Psoas muscle (tissue), 8 donors: ENCODE data around the gene FAM83F. TPM values are rescaled to one million over a fixed set of nuclear protein-coding genes. Genes with fewer than 3 reads are reported as not detected.
"Not testable (repeated sequence)": the region's sequence is repeated elsewhere in the genome, so short reads cannot be mapped to it uniquely, and the experiment has no call there.

Experiments used
- ATAC-seq, 4 donors: fragments of 200-7000 bp; cut with Tn5 transposase; one replicate each; pipeline ENCODE4 v1.9.1; 2020; ENCODE audit warnings: moderate library complexity in 3 of 4, mild to moderate bottlenecking in 2 of 4
- DNase-seq, 2 donors: peaks; one replicate each; pipeline ENCODE4 v3.0.0-alpha.2; 2020
- H3K27ac ChIP-seq: fragments of 200-600 bp; one replicate; pipeline ENCODE4 v1.8.0; 2022
- H3K27me3 ChIP-seq, 3 donors: fragments of 200-600 bp in 1 of 3; one replicate each; pipeline versions ENCODE4 v1.6.1 to v1.8.0; 2013 to 2022; ENCODE audit warnings: low read length in 2 of 3, mild to moderate bottlenecking in 2 of 3, moderate library complexity in 1 of 3; ENCODE audit not compliant: insufficient read depth in 3 of 3
- H3K36me3 ChIP-seq, 2 donors: fragments of 200-600 bp in 1 of 2; one replicate each; pipeline versions ENCODE4 v1.6.1 to v1.8.0; 2013 to 2022; ENCODE audit warnings: low read depth in 1 of 2, mild to moderate bottlenecking in 1 of 2, moderate library complexity in 1 of 2; ENCODE audit not compliant: insufficient read depth in 1 of 2
- H3K4me1 ChIP-seq: fragments of 200-600 bp; one replicate; pipeline ENCODE4 v1.8.0; 2022
- H3K4me3 ChIP-seq: fragments of 200-600 bp; one replicate; pipeline ENCODE4 v1.8.0; 2022; ENCODE audit warnings: mild to moderate bottlenecking
- H3K9me3 ChIP-seq: fragments of 200-600 bp; one replicate; pipeline ENCODE4 v1.8.0; 2022
- WGBS, 3 donors: extraction: QIAGEN DNeasy Blood & Tissue Kit; methylation state at CpG; one replicate each; pipeline versions ENCODE4 v1.1.6 to v1.1.7; 2013; 5-methylcytosine and 5-hydroxymethylcytosine counted together
- intact Hi-C, 2 donors: fragments of 100-400 bp; cut with DNase I; formaldehyde crosslinking; loops; one replicate each; pipeline versions ENCODE4 v1.11.0 to v1.14.2; 2022
- polyA plus RNA-seq, 3 donors: library from polyadenylated mRNA; stranded (reverse); fragments of 200-250 nt; gene quantifications; one replicate each; pipeline ENCODE4 v1.2.3, GENCODE V29; 2013
- total RNA-seq, 4 donors: library from RNA; stranded (reverse); fragmentation: NEBNext Ultra II Directional in 2 of 4; extraction: Animal tissue kit (Norgen Biotek cat#: 25700) in 2 of 4; gene quantifications; one replicate each; pipeline versions ENCODE4 v1.2.1 to v1.2.4, GENCODE V29; 2021 to 2023
- TF ChIP-seq, protein P1 (sequence below): fragments of 200-600 bp; IDR thresholded peaks from one replicate; pipeline ENCODE4 v1.8.0; 2022; ENCODE audit warnings: antibody characterized with exemption
- donor health status: healthy with polysubstance abuse.
- donor health status: DM: no; HTN: no; CAD: no; lungs with moderate emphysema.
- donor health status: Bipolar disorder and iron deficiency.
- donor health status: healthy.
- donor health status: DM: yes; HTN: yes; CAD: no.
- donor health status: DM: no; HTN: no; CAD: no.
- donor health status: DM: no; HTN: no; CAD: no.
- donor health status: DM: yes; HTN: yes; CAD: no.

The FAM83F gene
- total and polyA plus RNA-seq, 7 donors, result under 0.01 to 0.10 (median 0.03) TPM; not detected in 1

DNA sequence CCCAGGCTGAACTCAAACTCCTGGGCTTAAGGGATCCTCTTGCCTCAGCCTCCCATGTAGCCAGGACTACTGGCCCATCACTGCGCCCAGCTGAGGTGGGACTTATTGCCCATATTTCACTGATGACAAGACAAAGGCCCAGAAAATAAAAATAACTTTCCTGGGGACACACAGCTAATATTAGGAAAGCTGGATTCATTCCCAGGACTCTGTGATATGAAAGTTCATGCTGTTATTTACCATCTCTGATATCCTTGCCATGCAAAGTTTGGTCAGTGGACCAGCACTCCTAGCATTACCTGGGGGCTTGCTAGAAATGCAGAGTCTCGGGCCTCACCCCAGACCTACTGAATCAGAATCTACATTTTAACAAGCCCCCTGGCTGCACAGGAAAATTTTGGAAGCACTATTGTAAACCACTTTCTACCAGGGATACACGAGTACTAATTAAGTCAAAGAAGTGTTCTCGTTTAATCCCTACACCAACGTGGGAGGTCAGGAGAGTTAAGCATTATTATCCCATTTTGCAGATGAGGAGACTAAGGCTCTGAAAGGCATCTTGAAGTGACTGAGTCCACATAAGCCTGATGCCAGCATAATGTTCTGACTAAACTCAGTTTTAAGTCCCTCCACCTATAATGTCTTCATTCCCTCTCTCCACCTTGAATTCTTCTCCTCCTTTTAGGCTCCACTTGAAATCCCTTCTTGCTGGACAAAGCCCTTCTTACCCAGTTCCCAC, 2.5 kb upstream of the FAM83F start:
- Histone ChIP-seq H3K36me3 (no peaks in the 10 kb centered on the region), H3K27ac (no peak overlapping the region), H3K27me3 (peaks cover 0 to 44% (median 6%) of the 10 kb centered on the region in 3 donors), H3K4me1 (no peaks in the 10 kb centered on the region), H3K9me3 (no peaks in the 10 kb centered on the region), H3K4me3 (no peak overlapping the region)
- no peak for DNase-seq
- intact Hi-C loops, result no loop called here
- 84 to 91% (median 87%) methylated on average over 5 of the region's 5 CpGs for WGBS, 3 donors
- ATAC-seq, result no peak
- TF ChIP-seq, protein P1, sequence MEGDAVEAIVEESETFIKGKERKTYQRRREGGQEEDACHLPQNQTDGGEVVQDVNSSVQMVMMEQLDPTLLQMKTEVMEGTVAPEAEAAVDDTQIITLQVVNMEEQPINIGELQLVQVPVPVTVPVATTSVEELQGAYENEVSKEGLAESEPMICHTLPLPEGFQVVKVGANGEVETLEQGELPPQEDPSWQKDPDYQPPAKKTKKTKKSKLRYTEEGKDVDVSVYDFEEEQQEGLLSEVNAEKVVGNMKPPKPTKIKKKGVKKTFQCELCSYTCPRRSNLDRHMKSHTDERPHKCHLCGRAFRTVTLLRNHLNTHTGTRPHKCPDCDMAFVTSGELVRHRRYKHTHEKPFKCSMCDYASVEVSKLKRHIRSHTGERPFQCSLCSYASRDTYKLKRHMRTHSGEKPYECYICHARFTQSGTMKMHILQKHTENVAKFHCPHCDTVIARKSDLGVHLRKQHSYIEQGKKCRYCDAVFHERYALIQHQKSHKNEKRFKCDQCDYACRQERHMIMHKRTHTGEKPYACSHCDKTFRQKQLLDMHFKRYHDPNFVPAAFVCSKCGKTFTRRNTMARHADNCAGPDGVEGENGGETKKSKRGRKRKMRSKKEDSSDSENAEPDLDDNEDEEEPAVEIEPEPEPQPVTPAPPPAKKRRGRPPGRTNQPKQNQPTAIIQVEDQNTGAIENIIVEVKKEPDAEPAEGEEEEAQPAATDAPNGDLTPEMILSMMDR, result no peak

DNA sequence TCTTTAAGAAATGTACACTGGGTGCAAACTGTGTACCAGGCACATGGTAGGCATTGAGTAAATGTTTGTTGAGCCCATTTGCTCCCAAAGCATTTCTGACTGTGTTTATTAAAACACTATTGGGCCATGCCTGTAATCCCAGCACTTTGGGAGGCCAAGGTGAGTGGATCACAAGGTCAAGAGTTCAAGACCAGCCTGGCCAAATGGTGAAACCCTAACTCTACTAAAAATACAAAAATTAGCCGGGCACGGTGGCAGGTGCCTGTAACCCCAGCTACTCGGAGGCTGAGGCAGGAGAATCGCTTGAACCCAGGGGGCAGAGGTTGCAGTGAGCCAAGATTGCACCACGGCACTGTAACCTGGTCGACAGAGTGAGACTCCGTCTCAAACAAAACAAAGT, 1.9 kb upstream of the FAM83F start:
- ATAC-seq, intact Hi-C loops, H3K27ac ChIP-seq, DNase-seq, H3K4me3 ChIP-seq, H3K4me1 ChIP-seq, H3K36me3 ChIP-seq, H3K9me3 ChIP-seq: not testable (repeated sequence)
- 84 to 93% (median 86%) methylated on average over 7 of the region's 7 CpGs for WGBS, 3 donors
- H3K27me3 ChIP-seq, result peaks cover 0 to 50% (median 6%) of the 10 kb centered on the region in 3 donors

DNA sequence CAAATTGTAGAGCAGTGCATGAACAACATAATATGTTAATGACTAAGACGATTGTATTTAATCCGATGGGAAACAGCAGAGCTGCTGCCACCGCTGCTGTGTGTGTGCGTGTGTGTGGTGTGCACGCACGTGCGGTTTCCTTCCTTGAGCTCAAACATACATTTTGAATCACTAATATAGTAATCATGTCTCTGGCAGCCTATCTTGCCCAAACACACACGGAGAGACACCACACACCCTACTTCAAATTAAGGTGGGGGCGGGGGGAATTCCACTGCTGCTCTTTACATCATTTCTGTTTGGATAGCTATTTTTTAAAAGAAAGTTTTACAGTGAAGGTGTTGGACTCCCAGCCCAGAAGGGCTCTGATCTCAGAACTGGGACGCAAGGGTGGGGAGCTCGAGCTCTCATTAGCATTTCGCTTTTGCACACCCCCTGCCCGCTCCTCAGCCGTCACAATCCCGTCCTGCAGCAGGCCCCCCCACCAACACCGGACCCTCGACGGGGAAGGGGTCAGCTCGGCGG, 651 bp upstream of the FAM83F start:
- Histone ChIP-seq H3K36me3 (no peaks in the 10 kb centered on the region), H3K4me1 (no peaks in the 10 kb centered on the region), H3K27ac (no peak overlapping the region), H3K27me3 (peaks cover 0 to 50% (median 6%) of the 10 kb centered on the region in 3 donors), H3K9me3 (no peaks in the 10 kb centered on the region), H3K4me3 (no peak overlapping the region)
- ATAC-seq, result no peak
- DNase-seq, result no peak
- TF ChIP-seq, protein P1, result no peak
- intact Hi-C loops, result no loop called here
- WGBS, 3 donors, result 46 to 55% (median 46%) methylated on average over 20 of the region's 20 CpGs

DNA sequence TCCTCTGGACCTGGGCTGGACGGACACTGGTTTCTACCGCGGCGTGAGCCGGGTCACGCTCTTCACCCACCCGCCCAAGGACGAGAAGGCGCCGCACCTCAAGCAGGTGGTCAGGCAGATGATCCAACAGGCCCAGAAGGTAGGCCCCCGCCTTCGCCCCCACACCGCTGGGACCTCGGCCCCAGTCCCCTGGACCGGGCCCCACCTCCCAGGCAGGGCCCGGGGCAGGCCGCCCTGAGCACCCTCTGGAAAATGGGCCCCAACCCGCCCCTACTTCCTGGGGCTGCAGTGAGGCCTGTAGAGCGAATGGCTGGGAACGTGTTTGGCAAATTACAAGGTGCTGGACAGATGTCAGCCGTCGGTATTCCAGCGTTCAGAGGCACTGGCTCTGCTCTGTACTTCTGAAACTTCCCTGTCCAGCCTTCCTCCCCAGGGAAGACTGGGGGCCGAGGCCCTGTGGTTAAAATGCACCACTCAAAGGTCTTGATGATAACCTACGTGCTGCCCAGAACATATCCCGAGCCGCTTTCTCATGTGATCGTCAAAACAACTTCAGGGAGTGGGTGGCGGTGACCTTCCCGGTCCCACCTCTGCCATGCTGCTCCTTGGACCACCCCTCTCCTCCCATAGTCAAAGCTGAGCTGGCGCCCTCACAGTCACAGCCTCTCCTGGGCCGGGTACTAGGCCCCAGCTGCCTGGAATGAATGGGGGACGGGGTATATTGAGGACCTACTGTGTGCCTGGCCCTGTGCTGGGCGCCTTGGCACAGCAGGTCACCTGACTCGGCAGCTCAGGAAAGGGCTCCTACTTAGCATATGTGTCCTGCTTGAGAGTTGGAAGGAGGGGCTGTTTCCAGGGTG, 869 bp downstream of the FAM83F start:
- Histone ChIP-seq H3K4me1 (no peaks in the 10 kb centered on the region), H3K36me3 (no peaks in the 10 kb centered on the region), H3K27me3 (peaks cover 0 to 49% (median 6%) of the 10 kb centered on the region in 3 donors), H3K9me3 (no peaks in the 10 kb centered on the region), H3K4me3 (no peak overlapping the region), H3K27ac (no peak overlapping the region)
- DNase-seq (no peak), ATAC-seq (no peak)
- WGBS, 3 donors, result 69 to 82% (median 80%) methylated on average over 31 to 35 of the region's 35 CpGs
- TF ChIP-seq, protein P1, result no peak
- intact Hi-C loops, result no loop called here

GRCh38 chr22:39996732-39997131, 2.0 kb downstream of the FAM83F start:
- H3K4me3 ChIP-seq, result no peak overlapping the region
- no peaks in the 10 kb centered on the region for H3K4me1 ChIP-seq
- no peaks in the 10 kb centered on the region for H3K36me3 ChIP-seq
- no peak overlapping the region for H3K27ac ChIP-seq
- ATAC-seq (no peak), DNase-seq (no peak)
- H3K27me3 ChIP-seq, result peaks cover 0 to 49% (median 6%) of the 10 kb centered on the region in 3 donors
- intact Hi-C loops, result no loop called here
- WGBS, 3 donors, result 81 to 90% (median 88%) methylated on average over 3 of the region's 3 CpGs
- no peaks in the 10 kb centered on the region for H3K9me3 ChIP-seq
- TF ChIP-seq, protein P1, result no peak
